Measurements from ENCODE around the gene EXOC3L2. TPM values are rescaled to one million over a fixed set of nuclear protein-coding genes. Genes with fewer than 3 reads are reported as not detected.
A peak's percentile ranks its signal among the peaks of the same experiment; 100 is the strongest.

Gene EXOC3L2
- total RNA-seq, 1 experiment from 2014 or later: 0.61 TPM

- H3K18ac ChIP-seq (ENCODE audit: insufficient read length, low read depth, low read length): no peak overlapping the region
- no peak overlapping the region for H3T11ph ChIP-seq (ENCODE audit: low read length)
- peaks cover 37% of the 10 kb centered on the region for H3K27me3 Mint-ChIP-seq (ENCODE audit: low read depth)
- H3K9me3 ChIP-seq (ENCODE audit: control insufficient read depth, low read depth, low read length): no peaks in the 10 kb centered on the region
- no peaks in the 10 kb centered on the region for H3K79me1 ChIP-seq (ENCODE audit: insufficient read depth, low read depth, low read length, poor library complexity, severe bottlenecking)
- H3K9ac ChIP-seq (ENCODE audit: extremely low read depth, insufficient read length, low read length): no peak overlapping the region
- H2BK20ac ChIP-seq (ENCODE audit: low read depth, low read length, poor library complexity, severe bottlenecking): no peak overlapping the region
- H3K56ac ChIP-seq (ENCODE audit: insufficient read length, low read depth, low read length): no peak overlapping the region
- no peak overlapping the region for H3K4ac ChIP-seq (ENCODE audit: low read depth, low read length)
- WGBS (ENCODE audit: extremely low coverage, insufficient read length, low lambda C conversion rate): no CpG with 5 or more reads among the region's 4 CpGs
- no peak overlapping the region for H3K23ac ChIP-seq (ENCODE audit: insufficient read length, low read depth, low read length)
- H2BK15ac ChIP-seq (ENCODE audit: low read depth, low read length): no peak overlapping the region
- H3K23me2 ChIP-seq (ENCODE audit: insufficient read length, low read depth, low read length, poor library complexity, severe bottlenecking): no peaks in the 10 kb centered on the region
- no peak overlapping the region for H2BK120ac ChIP-seq (ENCODE audit: low read depth, low read length, poor library complexity, severe bottlenecking)
- no peaks in the 10 kb centered on the region for H3K4me1 ChIP-seq (ENCODE audit: insufficient read depth, low read length)
- H3K4me2 ChIP-seq (ENCODE audit: insufficient read depth, insufficient read length, low read length): no peak overlapping the region
- no peak overlapping the region for H3K14ac ChIP-seq (ENCODE audit: insufficient read depth, low read length)
- no peak overlapping the region for H2BK12ac ChIP-seq (ENCODE audit: insufficient read length, low read depth, low read length)
- DNase-seq: peak; percentile 73
- H2AFZ ChIP-seq (ENCODE audit: low read length): no peak overlapping the region
- H4K5ac ChIP-seq (ENCODE audit: insufficient read length, low read depth, low read length): no peak overlapping the region
- no peak overlapping the region for H3K27ac ChIP-seq (ENCODE audit: insufficient read length, low read depth, low read length)
- no peaks in the 10 kb centered on the region for H3K27me3 ChIP-seq (ENCODE audit: insufficient read depth, low read length)
- no peak overlapping the region for H4K8ac ChIP-seq (replicated peaks; ENCODE audit: insufficient read length, low read depth, low read length)
- no peak overlapping the region for H3K4me3 Mint-ChIP-seq
- H2BK5ac ChIP-seq (ENCODE audit: insufficient read length, low read length): no peak overlapping the region
- no peaks in the 10 kb centered on the region for H3K36me3 Mint-ChIP-seq (ENCODE audit: insufficient read depth in 1 of 3, low read depth in 3 of 3)
- no peaks in the 10 kb centered on the region for H3K9me3 Mint-ChIP-seq
- no peak overlapping the region for H4K91ac ChIP-seq (ENCODE audit: insufficient read length, low read depth, low read length)
- no peaks in the 10 kb centered on the region for H3K79me2 ChIP-seq (ENCODE audit: insufficient read depth, low read length)
- TF ChIP-seq CTCF (conservative IDR thresholded peaks at IDR 0.05): peak; percentile 77
- H4K20me1 ChIP-seq (ENCODE audit: control insufficient read depth, insufficient read depth, insufficient read length): no peaks in the 10 kb centered on the region
- H3K27ac Mint-ChIP-seq: no peak overlapping the region
- H2AK5ac ChIP-seq (ENCODE audit: insufficient read length, low read length): no peak overlapping the region
- 0 out of 4 replicates have a peak, but pooled peaks cover 0 to 2% of the 10 kb centered on the region in 2 experiments for H3K4me1 Mint-ChIP-seq
Measured at GRCh38 chr19:45200568-45200967, 44.6 kb downstream of the EXOC3L2 start.

Measured in H9 (cell line).